ENCODE measurements around the gene NAV3.

NAV3 gene

DNA sequence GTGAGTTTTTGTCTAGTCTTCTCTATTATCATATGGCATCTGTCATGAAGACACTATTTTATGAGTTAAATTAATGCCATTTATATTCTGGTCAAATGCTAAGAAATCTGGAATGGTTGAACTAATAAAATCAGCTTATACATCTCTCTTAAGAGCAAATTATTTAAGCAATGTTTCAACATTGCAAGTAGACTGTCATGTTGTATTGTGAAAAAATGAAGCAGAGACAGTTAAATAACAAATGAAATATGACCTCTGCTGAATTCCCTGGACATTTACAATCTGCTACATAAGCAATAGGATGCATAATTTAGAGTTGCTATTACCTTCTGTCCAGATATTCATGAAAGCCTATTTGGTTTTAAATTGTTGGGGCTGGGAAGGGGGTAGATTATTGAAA, 30.6 kb downstream of the NAV3 start:
- TF ChIP-seq, protein P1, sequence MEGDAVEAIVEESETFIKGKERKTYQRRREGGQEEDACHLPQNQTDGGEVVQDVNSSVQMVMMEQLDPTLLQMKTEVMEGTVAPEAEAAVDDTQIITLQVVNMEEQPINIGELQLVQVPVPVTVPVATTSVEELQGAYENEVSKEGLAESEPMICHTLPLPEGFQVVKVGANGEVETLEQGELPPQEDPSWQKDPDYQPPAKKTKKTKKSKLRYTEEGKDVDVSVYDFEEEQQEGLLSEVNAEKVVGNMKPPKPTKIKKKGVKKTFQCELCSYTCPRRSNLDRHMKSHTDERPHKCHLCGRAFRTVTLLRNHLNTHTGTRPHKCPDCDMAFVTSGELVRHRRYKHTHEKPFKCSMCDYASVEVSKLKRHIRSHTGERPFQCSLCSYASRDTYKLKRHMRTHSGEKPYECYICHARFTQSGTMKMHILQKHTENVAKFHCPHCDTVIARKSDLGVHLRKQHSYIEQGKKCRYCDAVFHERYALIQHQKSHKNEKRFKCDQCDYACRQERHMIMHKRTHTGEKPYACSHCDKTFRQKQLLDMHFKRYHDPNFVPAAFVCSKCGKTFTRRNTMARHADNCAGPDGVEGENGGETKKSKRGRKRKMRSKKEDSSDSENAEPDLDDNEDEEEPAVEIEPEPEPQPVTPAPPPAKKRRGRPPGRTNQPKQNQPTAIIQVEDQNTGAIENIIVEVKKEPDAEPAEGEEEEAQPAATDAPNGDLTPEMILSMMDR (IDR thresholded peaks at IDR 0.05; ENCODE audit: low read depth, low read length) = no peak
- DNase-seq (ENCODE audit: extremely low read depth, low read depth) = no peak

- TF ChIP-seq, protein P1 (IDR thresholded peaks at IDR 0.05; ENCODE audit: low read depth, low read length) = no peak
- no peak for DNase-seq (ENCODE audit: extremely low read depth, low read depth)
Measured at GRCh38 chr12:77865178-77865577, 34.5 kb downstream of the NAV3 start.

DNA sequence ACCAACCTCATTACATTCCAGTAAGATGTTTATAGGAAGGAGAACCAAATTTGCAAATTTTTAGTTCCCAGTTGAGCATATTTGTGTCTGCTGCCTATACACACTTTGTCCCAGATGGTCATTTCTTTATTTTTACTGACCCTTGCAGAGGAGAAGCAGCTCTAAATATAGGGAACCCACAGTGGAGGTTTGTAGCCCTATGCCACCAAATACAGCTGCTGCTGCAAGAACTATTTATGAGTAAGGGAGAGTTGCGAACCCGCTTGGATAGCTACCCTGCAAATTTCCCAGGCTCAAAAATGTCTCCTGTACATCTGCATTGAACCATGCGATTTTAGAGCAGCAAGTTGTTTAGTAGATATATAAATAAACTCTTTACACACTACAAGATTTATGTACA, 48.2 kb downstream of the NAV3 start:
- DNase-seq (ENCODE audit: extremely low read depth, low read depth) = no peak
- TF ChIP-seq, protein P1 (IDR thresholded peaks at IDR 0.05; ENCODE audit: low read depth, low read length) = no peak

GRCh38 chr12:77882709-77883108, 52.0 kb downstream of the NAV3 start:
- TF ChIP-seq, protein P1 (IDR thresholded peaks at IDR 0.05; ENCODE audit: low read depth, low read length) = no peak
- DNase-seq (ENCODE audit: extremely low read depth, low read depth) = no peak

GRCh38 chr12:77888611-77889010, 57.9 kb downstream of the NAV3 start:
- DNase-seq (ENCODE audit: extremely low read depth, low read depth) = no peak
- TF ChIP-seq, protein P1 (IDR thresholded peaks at IDR 0.05; ENCODE audit: low read depth, low read length) = no peak

GRCh38 chr12:77891518-77892147, 60.9 kb downstream of the NAV3 start:
- TF ChIP-seq, protein P1 (IDR thresholded peaks at IDR 0.05; ENCODE audit: low read depth, low read length) = no peak
- DNase-seq (ENCODE audit: extremely low read depth, low read depth) = no peak

DNA sequence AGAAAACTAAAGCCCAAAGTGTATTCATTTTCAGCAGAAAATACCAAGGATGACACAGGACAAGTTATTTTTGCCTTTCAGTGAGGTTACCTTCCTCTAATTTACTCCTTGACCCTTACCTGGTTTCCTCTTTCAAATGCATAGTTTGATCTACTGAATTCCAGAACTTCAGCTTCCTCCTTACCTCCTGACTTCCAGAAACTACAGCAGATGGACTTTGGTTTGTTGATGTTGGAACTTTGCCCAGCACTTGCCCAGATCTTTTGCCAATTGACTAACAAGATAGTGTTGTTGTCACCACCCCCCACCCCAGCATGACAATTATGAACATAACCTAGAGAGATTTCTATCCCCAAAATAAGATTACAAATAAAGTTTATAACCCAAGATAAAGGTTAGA, 63.2 kb downstream of the NAV3 start:
- TF ChIP-seq, protein P1 (IDR thresholded peaks at IDR 0.05; ENCODE audit: low read depth, low read length) = no peak
- no peak for DNase-seq (ENCODE audit: extremely low read depth, low read depth)
